Measurements from ENCODE around the gene G0S2. TPM values are rescaled to one million over a fixed set of nuclear protein-coding genes. Genes with fewer than 3 reads are reported as not detected.
A peak's percentile ranks its signal among the peaks of the same experiment; 100 is the strongest.

G0S2 gene
- total and polyA plus RNA-seq, 9 of the 15 experiments (the other 6 are each of a cell fraction or from before 2014, with no cell fraction given): 0.18 to 65.6 (median 11.4) TPM

DNA sequence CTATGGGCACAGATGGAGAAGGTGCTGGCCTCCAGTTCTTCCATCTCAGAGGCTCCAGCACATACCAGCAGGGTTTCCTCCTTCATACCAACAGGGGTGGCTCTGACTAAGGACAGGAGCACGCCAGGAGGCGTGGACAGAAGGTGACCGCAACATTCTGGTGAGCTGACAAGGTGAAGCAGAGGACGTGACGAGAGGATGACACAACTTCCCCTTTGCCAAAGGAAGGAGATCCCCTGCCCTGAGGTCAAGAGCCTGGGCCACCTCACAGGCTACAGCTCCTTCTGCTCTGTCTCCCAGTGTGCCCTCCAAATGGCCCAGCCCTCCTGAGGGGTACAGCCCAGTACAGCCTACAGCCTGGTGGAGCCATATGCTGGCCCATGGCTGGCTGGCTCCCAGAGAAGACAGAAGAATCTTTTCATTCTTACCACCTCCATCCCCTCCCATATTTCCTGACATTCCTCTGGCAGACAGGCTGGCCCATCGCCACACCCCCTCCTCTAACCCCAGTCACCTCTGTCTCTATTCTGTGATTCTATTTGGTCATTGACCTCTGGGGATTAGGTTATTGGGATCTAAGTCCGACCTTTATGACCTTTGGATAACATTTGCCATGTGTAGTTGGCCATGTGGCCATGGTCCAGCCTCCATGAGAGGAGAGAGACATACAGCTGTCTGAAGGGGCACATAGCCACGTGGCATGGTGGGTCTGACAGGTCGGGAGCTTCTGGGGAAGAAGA lies 17.9 kb upstream of the G0S2 start (continued):
- TF ChIP-seq, protein P1, sequence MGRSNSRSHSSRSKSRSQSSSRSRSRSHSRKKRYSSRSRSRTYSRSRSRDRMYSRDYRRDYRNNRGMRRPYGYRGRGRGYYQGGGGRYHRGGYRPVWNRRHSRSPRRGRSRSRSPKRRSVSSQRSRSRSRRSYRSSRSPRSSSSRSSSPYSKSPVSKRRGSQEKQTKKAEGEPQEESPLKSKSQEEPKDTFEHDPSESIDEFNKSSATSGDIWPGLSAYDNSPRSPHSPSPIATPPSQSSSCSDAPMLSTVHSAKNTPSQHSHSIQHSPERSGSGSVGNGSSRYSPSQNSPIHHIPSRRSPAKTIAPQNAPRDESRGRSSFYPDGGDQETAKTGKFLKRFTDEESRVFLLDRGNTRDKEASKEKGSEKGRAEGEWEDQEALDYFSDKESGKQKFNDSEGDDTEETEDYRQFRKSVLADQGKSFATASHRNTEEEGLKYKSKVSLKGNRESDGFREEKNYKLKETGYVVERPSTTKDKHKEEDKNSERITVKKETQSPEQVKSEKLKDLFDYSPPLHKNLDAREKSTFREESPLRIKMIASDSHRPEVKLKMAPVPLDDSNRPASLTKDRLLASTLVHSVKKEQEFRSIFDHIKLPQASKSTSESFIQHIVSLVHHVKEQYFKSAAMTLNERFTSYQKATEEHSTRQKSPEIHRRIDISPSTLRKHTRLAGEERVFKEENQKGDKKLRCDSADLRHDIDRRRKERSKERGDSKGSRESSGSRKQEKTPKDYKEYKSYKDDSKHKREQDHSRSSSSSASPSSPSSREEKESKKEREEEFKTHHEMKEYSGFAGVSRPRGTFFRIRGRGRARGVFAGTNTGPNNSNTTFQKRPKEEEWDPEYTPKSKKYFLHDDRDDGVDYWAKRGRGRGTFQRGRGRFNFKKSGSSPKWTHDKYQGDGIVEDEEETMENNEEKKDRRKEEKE (IDR thresholded peaks at IDR 0.05; ENCODE audit: borderline replicate concordance in 1 of 2, control insufficient read depth in 1 of 2, low read depth in 2 of 2, low read length in 1 of 2): no peak
- no peak for TF ChIP-seq CHD1 (IDR thresholded peaks at IDR 0.05; ENCODE audit: low read length)
- TF ChIP-seq, protein P2, sequence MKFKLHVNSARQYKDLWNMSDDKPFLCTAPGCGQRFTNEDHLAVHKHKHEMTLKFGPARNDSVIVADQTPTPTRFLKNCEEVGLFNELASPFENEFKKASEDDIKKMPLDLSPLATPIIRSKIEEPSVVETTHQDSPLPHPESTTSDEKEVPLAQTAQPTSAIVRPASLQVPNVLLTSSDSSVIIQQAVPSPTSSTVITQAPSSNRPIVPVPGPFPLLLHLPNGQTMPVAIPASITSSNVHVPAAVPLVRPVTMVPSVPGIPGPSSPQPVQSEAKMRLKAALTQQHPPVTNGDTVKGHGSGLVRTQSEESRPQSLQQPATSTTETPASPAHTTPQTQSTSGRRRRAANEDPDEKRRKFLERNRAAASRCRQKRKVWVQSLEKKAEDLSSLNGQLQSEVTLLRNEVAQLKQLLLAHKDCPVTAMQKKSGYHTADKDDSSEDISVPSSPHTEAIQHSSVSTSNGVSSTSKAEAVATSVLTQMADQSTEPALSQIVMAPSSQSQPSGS (CRISPR knock-in tag; IDR thresholded peaks at IDR 0.05): no peak
- TF ChIP-seq PHB2 (IDR thresholded peaks at IDR 0.05; ENCODE audit: low read depth): no peak
- TF ChIP-seq ZNF174 (CRISPR knock-in tag; IDR thresholded peaks at IDR 0.05): no peak
- no peak for TF ChIP-seq PURB (CRISPR knock-in tag; IDR thresholded peaks at IDR 0.05; ENCODE audit: low read depth)
- TF ChIP-seq EHMT2 (IDR thresholded peaks at IDR 0.05): no peak
- peak; percentile 96 for TF ChIP-seq ESRRA (IDR thresholded peaks at IDR 0.05; ENCODE audit: borderline replicate concordance, low read depth)
- TF ChIP-seq NFIX (CRISPR knock-in tag; IDR thresholded peaks at IDR 0.05; ENCODE audit: low read depth): no peak
- TF ChIP-seq POLR2H (tag; IDR thresholded peaks at IDR 0.05; ENCODE audit: low read depth): no peak
- no peak for TF ChIP-seq NELFE (IDR thresholded peaks at IDR 0.05; ENCODE audit: insufficient read depth, insufficient read length)
- no peak for TF ChIP-seq CBFA2T2 (conservative IDR thresholded peaks at IDR 0.05)
- peak; percentile 42; the same call in 1 of the 2 replicates for TF ChIP-seq JUN (IDR thresholded peaks at IDR 0.05; ENCODE audit: borderline replicate concordance, low read depth, low read length)
- no peak for TF ChIP-seq JUN (CRISPR knock-in tag; IDR thresholded peaks at IDR 0.05; ENCODE audit: borderline replicate concordance)
- no peak for TF ChIP-seq GTF2E2 (tag; IDR thresholded peaks at IDR 0.05)
- no peak for TF ChIP-seq NCOR1 (IDR thresholded peaks at IDR 0.05)
- peak; percentile 60; the same call in 1 of the 2 replicates for TF ChIP-seq ATF7 (IDR thresholded peaks at IDR 0.05)
- no peak for TF ChIP-seq MAFG (tag; conservative IDR thresholded peaks at IDR 0.05)
- TF ChIP-seq HSF4 (CRISPR knock-in tag; IDR thresholded peaks at IDR 0.05; ENCODE audit: borderline replicate concordance): no peak
- TF ChIP-seq, protein P3, sequence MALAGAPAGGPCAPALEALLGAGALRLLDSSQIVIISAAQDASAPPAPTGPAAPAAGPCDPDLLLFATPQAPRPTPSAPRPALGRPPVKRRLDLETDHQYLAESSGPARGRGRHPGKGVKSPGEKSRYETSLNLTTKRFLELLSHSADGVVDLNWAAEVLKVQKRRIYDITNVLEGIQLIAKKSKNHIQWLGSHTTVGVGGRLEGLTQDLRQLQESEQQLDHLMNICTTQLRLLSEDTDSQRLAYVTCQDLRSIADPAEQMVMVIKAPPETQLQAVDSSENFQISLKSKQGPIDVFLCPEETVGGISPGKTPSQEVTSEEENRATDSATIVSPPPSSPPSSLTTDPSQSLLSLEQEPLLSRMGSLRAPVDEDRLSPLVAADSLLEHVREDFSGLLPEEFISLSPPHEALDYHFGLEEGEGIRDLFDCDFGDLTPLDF (CRISPR knock-in tag; IDR thresholded peaks at IDR 0.05): no peak
- TF ChIP-seq CTBP1 (IDR thresholded peaks at IDR 0.05; ENCODE audit: borderline replicate concordance): peak; percentile 66; the same call in 1 of the 2 replicates

Measured in K562 (cell line).